ENCODE measurements around the gene CDCA7.

GRCh38 chr2:173401716-173402326 is 47.1 kb downstream of the CDCA7 start:
- TF ChIP-seq CTCF (IDR thresholded peaks at IDR 0.05) (no peak), POLR2A (IDR thresholded peaks at IDR 0.05) (no peak)
